T-helper 2 cell treated with Interferon-gamma antibody and Interleukin-4, amounts not matched to agents 100 ng/mL and 5 ng/mL, for 36 hours (primary cell): Measurements from ENCODE around the gene FMO1. TPM values are rescaled to one million over a fixed set of nuclear protein-coding genes. Genes with fewer than 3 reads are reported as not detected.
"Not testable (repeated sequence)": the region's sequence is repeated elsewhere in the genome, so short reads cannot be mapped to it uniquely, and the experiment has no call there.

Experiments
- intact Hi-C: fragments of 100-400 bp; cut with micrococcal nuclease; formaldehyde crosslinking; loops from one replicate; pipeline ENCODE4 v1.15.1; 2023
- total RNA-seq: library from RNA; stranded (reverse); gene quantifications from 2 replicates; pipeline ENCODE4 v1.2.3, GENCODE V29; 2022

Gene FMO1
- total RNA-seq, 1 donor from 2014 or later = not detected

DNA sequence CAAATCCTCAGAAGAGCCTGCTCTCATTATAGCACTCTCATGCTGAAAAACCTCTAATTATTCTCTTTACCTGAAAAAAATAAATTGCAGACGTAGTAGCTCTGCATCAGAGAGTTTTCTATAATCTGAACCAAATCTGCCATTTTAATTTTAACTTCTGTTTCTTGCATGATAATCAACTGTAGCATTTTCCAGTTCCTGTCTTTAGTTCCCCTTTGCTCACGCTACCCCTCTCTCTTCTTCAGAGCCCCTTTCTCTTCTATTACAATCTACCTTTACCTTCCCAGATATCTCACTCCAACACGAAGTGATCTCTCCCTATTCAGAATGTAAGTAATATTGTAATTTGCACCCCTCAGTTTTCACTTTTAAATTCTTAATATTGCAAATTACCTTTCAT is 31.4 kb downstream of the FMO1 start:
- intact Hi-C loops = no loop called here

DNA sequence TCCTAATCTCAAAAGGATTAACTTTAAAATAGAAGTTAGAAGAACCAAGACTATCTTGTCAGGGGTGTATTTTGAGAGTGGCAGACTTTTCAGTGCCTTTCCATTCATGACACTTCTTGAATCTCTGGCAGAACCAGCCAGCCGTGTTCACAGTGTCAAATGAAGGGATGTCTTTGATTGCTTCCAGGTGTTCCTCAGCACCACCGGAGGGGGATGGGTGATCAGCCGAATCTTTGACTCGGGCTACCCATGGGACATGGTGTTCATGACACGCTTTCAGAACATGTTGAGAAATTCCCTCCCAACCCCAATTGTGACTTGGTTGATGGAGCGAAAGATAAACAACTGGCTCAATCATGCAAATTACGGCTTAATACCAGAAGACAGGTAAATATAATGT is 32.3 kb downstream of the FMO1 start:
- intact Hi-C loops = no loop called here

DNA sequence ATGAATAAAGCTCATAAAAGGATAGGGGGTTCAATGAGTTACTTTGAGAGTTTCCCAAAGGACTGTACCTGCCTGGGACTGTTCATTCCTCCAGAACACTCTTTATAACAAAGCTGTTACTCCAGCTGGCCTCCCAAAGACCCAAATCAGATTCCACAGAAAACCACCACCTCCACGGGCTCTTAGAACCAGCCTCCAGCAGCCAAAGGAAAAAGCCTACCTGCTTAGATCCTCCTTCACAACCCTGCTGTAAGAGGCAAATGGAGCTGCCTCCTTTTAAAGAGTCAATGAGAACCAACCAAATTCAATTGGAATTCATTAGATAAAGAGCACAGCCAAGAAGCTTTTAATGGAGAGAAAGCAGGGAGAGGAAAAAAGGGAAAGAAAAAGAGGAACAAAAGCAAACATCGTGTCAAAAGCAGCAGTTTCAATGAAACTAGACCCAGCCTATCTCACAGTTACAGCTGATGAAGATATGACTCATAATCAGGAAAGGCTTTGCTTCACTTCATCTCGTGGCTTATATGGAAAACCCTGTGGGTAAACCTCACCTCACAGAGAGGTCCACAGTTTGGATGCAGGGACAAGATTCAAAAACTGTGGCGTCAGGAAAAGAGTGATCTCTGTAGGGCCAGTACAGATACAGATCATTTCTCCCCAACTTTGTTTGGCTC is 37.9 kb downstream of the FMO1 start:
- intact Hi-C loops = no loop called here

DNA sequence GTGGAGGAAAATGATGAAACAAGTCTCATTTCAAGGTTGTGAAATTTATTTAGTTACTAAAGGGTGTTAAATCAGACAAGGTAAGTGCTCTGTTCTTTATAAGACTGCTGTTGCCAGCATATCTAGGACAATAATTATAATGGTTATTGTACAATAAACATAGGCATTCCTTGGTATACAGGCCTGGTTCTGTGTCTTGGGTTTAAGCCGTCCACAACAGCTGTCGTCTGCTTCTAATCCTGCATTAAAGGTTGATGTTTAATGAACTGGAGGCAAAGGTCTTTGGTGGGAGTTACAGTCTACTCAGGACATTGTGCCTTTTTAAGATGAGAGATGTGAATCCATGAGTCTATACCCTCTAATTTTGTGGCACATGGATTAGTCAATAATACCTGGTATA is 42.3 kb downstream of the FMO1 start:
- intact Hi-C loops = no loop called here

DNA sequence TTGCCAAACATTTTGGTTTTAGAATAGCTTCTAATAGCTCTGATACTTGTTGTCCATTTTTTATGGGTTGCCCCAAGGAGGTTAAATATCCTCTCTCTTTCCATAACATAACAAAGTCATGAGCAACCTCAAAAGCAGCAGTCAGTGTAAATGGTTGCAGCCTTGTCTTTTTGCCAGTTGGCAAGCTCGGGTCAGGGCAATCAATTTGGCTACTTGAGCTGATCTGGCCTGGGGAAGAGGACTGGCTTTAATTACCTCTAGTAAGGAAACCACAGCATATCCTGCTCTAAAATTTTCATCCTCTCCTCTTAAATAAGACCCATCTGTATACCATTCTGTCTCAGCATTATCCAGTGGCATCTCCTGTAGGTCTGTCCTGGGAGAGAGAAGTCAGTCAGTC is 44.5 kb downstream of the FMO1 start:
- intact Hi-C loops = no loop called here

DNA sequence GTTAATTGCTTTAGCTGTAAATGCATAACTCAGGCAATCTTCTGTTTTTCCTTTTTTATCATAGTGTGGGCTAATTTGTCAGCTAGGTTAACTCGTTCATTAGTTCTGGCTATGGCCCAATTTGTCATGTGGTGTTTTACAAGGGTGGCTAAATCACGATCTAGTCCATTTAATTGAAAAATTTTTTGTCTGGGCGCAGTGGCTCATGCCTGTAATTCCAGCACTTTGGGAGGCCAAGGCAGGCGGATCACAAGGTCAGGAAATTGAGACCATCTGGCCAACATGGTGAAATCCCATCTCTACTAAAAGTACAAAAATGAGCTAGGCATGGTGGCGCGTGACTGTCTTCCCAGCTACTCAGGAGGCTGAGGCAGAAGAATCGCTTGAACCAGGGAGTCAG is 47.1 kb downstream of the FMO1 start:
- intact Hi-C loops = not testable (repeated sequence)

DNA sequence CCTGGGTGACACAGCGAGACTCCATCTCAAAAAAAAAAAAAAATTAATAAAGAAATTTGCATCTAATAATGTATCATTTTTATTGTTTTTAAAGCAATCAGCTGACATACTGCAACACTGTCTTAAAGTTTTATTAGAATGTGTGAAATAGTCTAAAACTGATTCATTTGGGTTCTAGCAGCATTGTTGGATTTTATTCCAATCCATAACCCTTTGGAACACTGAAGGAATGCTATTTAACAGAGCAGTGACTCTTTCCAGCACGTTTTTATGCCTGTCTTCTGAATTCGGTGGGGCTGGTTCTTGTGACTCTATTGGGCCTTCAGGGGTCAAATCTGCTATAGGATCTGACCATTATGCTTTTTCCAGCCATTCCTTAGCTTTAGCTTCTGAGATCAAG is 47.5 kb downstream of the FMO1 start:
- intact Hi-C loops = no loop called here

DNA sequence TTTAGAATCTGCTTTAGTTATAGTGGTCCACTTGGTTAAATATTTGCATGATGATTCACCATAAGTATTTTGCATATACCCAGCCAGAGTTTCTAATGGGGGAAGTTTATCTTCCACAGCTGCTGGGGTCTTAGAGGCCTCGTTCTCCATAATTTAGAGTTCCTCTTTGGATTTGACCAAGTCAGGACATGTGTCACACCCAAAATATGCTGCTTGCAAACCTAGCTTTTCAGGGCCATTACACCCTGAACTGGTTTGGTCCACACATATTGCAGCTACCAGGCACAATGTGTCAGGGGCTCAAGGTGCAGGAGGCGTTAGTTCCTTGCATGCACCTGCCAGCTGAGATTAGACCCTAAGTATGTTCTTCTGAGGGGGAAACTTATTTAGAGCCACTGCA is 48.6 kb downstream of the FMO1 start:
- intact Hi-C loops = no loop called here

DNA sequence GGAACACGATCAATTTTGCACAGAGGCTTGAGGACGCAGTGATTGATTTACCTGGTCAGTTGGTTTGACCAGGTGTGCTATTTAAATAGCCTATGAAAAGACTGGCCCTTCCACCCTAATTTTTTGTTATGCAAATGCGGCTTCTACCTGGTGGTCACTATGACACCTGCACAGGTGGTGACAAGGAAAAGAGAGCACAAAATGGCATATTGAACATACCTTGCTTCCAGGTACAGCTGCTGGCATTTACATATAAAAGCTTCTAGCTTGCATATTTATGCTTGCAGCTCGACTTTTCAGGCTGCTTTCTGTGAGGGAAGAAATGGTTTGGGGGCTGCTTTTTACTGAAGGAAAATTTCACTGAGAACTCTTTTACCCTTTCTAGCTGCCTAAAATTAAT is 50.4 kb downstream of the FMO1 start:
- intact Hi-C loops = no loop called here

DNA sequence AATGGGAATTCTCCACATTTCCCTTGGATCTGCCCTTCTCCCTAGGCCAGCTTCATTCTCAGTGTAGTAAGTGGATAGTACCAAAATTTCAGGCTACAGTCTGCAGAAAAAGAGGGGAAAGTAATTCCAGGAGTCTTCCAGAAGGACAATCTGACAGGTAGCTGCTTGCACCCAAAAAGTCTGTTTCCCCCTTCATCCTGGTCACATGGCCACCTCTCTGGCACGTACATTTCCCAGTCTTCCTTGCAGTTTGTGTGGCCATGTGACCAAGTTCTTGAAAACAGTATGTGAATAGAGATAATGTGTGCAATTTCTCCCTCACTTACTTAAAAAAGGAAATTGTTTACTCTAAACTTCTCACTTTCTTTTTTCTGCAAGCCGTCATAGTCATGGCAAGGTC is 51.0 kb downstream of the FMO1 start:
- intact Hi-C loops = no loop called here

DNA sequence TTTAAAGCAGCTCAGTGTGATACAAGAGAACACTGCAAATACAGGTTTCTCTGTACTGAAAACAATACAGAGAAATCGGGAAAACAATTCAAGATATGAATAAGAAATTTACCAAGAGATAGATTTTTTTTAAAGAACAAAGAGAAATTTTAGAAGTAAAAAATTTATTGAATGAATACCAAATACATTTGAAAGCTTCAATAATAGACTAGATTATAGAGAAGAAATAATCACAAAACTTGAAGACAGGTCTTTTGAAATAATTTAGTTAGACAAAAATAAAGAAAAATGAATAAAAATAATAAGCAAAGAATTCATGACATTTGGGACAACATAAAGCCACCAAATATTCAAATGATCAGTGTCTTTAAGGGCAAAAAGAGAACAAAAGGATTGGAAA is 52.1 kb downstream of the FMO1 start:
- intact Hi-C loops = no loop called here

DNA sequence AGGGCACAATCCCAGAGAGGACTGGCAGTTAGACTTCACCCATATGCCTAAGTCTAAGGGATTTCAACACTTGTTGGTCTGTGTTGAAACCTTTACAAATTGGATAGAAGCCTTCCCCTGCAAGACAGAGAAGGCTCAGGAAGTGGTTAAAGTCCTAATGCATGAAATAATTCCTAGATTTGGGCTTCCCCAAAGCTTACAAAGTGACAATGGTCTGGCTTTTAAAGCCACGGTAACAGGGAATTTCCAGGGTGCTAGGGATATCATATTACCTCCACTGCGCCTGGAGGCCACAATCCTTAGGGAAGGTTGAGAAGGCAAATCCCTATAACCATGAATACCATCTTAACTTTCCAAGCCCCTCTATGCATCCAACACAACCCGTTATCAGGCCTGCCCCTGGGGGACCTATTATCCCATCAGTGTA is 62.4 kb downstream of the FMO1 start:
- intact Hi-C loops = loop anchor here (5.0 kb wide), 1 partner anchor 1383 kb away; no protein-coding TSS in a partner anchor

DNA sequence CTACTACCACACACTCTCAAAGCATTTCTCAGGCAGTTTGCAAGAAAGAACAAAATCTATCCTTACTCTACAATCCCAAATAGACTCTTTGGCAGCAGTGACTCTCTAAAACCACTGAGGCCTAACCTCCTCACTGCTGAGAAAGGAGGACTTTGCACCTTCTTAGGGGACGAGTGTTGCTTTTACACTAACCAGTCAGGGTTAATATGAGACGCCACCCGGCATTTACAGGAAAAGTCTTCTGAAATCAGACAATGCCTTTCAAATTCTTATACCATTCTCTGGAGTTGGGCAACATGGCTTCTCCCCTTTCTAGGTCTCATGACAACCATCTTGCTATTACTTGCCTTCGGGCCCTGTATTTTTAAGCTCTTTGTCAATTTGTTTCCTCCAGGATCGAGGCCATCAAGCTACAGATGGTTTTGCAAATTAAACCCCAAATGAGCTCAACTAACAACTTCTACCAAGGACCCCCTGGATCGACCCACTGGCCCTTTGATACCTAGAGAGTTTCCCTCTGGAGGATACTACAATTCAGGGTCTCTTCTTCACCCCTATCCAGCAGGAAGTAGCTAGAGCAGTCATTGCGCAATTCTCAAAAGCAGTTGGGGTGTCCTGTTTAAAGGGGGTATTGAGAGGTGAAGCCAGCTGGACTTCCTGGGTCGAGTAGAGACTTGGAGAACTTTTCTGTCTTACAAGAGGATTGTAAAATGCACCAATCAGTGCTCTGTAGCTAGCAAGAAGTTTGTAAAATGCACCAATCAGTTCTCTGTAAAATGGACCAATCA is 63.7 kb downstream of the FMO1 start:
- intact Hi-C loops = loop anchor here (2.0 to 5.0 kb wide), 2 partner anchors 231 to 1385 kb away; no protein-coding TSS in a partner anchor

DNA sequence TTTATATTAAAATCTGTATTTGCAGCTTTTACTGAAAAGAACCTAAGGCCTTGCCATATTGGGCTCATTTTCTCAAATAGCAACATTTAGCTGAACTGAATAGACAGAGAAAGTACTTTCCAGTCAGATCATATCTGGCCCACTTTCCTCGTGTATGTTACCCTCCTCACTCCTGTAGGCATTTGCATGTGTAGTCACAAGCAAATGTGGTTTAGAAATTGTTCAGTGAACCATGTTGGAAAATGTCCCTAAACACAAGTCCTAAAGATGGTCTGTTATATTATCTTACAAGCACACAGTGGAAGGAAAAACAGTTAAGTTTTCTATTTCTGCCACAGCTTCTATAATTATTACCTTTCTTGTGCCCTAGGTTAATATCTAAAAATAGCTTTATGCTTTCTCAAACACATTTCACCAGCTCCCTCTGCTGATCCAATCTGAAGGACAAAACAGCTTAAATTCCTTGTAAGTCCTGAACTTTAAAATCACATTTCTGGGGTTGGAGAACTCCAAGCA is 65.1 kb downstream of the FMO1 start:
- intact Hi-C loops = loop anchor here (1.0 to 5.0 kb wide), 3 partner anchors 68 to 1386 kb away; no protein-coding TSS in a partner anchor

DNA sequence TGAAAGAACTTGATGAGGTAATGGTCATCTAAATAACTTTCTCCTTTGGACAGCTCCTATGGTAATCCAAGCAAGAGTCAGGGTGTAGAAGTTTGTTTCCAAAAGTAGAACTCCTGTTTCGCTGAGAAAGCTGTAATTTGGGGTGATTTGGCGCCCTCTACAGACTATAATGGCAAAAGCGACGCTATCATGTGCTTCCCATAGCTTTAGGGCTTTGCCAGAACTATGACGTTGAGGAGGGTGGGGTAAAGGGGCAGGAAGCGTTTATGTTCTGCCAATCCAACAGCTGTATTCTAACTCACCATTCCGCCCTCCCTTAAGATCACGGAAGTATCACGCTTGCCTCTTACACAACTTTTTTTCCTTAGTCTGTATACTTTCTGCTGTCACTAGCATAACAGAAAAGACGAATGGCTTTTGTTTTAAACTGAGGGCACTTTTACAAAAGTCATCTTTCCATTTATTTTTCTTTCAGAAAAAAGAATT is 65.6 kb downstream of the FMO1 start, which contains the start of gene FMO4:
Gene FMO4, plus strand, starts transcription at position 349 of the 486 bp plus-strand sequence. CDS start 5,643 bp downstream, outside the sequence.
- intact Hi-C loops = loop anchor here (1.0 to 5.0 kb wide), 6 partner anchors 69 to 1387 kb away; partner anchors contain the start of genes METTL13 and PRRC2C

DNA sequence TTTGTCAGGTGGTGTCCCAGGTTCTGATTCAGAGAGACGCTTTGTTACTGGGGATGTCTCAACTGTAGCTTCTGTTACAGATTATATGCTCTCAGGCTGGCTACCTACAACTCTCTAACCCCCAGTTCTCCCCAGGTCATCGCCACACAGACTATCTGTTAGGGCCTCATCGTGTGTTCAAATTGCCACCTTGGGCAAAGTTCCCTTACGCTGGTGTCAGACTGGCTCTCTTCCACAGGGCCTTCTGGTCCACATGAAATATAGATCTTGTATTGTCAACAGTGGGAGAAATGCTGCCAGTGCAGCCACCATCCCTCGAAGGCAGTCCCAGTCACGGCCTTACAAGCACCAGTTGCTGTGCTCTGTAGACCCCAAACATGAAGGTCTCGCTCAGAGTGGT is 81.0 kb downstream of the FMO1 start:
- intact Hi-C loops = no loop called here

DNA sequence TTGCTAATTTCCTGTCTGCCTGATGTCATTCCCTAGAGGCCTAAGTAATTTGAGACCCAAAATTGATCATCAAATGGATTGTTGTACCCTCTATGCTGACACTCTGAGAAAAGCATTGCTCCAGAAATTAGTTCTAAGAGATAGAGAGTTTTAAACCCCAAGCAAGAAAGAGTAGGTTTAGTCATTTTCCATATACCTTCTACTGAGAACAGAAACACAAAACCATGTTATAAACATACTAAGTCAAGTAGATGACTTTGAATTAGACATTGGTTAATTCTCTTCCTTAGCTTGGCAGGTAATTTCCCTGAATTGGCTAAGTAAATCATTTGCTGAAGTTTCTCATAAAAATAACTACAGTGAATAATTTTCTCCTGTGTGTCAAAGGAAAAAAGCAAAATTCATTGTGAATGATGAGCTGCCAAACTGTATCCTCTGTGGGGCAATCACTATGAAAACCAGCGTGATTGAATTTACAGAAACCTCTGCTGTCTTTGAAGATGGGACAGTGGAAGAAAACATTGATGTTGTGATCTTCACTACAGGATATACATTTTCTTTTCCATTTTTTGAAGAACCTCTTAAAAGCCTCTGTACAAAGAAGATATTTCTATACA is 85.8 kb downstream of the FMO1 start:
- intact Hi-C loops = no loop called here
